ENCODE data around the gene C15orf39.

The C15orf39 gene

DNA sequence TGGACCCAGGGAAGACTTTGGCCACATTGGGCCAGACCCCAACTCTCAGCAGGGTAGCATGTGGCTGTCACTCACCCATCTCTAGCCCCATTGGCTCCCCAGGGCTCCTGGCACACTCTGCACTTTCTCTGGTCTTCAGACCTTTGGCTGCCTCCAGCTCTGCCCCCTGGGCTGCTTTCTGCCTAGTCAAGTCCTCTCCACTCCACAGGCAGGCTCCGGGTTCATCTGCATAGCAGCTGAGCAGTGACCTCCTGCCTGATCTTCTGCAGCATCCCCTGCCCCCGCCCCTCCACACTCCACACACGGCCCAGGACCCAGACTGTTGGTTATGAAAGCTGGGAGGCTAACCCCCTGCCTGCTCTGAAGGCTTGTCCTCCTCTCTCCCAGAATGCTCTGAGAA lies 8.4 kb upstream of the C15orf39 start:
- no peak overlapping the region for H3K4me3 ChIP-seq (ENCODE audit: low read depth, low read length)
- TF ChIP-seq, protein P1, sequence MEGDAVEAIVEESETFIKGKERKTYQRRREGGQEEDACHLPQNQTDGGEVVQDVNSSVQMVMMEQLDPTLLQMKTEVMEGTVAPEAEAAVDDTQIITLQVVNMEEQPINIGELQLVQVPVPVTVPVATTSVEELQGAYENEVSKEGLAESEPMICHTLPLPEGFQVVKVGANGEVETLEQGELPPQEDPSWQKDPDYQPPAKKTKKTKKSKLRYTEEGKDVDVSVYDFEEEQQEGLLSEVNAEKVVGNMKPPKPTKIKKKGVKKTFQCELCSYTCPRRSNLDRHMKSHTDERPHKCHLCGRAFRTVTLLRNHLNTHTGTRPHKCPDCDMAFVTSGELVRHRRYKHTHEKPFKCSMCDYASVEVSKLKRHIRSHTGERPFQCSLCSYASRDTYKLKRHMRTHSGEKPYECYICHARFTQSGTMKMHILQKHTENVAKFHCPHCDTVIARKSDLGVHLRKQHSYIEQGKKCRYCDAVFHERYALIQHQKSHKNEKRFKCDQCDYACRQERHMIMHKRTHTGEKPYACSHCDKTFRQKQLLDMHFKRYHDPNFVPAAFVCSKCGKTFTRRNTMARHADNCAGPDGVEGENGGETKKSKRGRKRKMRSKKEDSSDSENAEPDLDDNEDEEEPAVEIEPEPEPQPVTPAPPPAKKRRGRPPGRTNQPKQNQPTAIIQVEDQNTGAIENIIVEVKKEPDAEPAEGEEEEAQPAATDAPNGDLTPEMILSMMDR (IDR thresholded peaks at IDR 0.05; ENCODE audit: low read depth, low read length) = no peak

DNA sequence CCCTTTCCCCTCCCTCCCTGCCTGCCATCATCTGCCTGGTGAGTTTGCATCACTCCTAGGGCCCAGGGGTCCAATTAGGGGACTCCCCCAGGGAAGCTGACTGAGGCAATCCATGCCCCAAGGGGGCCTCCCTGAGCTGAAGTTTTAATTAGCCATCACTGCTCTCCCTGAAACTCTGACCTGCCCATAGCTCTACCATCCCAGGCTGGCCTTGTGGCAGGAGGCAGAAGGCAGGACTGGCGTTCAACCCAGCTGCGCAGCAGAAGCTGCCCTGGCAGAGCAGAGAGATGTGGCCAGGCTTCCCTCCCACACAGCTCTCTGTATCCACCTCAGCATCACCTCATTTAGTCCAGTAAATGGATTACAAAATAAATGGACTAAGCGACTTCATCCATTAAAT lies 7.7 kb upstream of the C15orf39 start:
- H3K4me3 ChIP-seq (ENCODE audit: low read depth, low read length) = no peak overlapping the region
- TF ChIP-seq, protein P1 (IDR thresholded peaks at IDR 0.05; ENCODE audit: low read depth, low read length) = no peak

DNA sequence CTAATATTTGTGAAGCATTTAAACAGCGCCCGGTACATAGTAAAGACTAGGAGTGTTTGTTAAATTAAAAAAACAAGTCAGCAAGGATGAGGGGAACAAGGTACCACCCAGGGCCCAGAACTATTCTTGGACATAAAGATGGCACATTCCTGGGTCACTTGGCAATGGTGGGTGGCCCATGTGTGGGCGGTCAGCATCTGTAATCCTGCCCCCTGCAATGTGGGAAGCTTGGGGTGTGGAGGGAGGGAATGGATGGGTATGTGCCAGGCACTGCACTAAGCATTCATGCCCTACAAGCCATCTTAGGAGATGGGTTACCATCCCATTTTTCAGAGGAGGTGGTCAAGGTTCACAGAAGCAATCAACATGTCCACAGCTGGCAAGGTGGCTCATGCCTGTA lies 7.3 kb upstream of the C15orf39 start:
- TF ChIP-seq, protein P1 (IDR thresholded peaks at IDR 0.05; ENCODE audit: low read depth, low read length) = no peak
- no peak overlapping the region for H3K4me3 ChIP-seq (ENCODE audit: low read depth, low read length)

- TF ChIP-seq, protein P1 (IDR thresholded peaks at IDR 0.05; ENCODE audit: low read depth, low read length) = no peak
Observed at GRCh38 chr15:75195122-75195765, 6.4 kb upstream of the C15orf39 start.

DNA sequence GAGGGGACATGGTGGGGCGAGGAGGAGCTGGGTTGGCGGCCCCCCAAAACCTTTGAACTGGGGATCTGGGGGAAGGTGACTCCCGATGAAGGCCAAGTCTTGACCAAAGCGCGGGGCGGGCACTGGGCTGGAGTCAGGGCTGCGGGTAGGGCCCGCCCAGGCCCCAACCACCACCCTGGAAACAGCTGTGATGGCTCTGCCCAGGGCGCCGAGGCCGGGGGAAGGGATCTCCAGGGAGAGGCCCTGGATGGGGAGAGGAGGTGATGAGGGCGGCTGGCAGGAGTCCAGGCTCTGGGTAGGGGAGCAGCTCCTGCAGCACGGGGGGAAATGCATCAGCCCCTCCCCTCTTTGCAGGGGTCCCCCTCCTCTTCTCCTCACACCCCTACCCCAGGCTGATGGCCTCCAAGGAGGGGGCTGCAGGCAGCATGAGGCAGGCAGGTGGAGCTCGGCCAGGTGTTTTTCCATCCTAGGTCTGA lies 5.9 kb upstream of the C15orf39 start:
- no peak overlapping the region for H3K4me3 ChIP-seq (ENCODE audit: low read depth, low read length)
- TF ChIP-seq, protein P1 (IDR thresholded peaks at IDR 0.05; ENCODE audit: low read depth, low read length) = no peak

More at GRCh38 chr15:75195122-75195765, 6.4 kb upstream of the C15orf39 start:
- no peak overlapping the region for H3K4me3 ChIP-seq (ENCODE audit: low read depth, low read length)

DNA sequence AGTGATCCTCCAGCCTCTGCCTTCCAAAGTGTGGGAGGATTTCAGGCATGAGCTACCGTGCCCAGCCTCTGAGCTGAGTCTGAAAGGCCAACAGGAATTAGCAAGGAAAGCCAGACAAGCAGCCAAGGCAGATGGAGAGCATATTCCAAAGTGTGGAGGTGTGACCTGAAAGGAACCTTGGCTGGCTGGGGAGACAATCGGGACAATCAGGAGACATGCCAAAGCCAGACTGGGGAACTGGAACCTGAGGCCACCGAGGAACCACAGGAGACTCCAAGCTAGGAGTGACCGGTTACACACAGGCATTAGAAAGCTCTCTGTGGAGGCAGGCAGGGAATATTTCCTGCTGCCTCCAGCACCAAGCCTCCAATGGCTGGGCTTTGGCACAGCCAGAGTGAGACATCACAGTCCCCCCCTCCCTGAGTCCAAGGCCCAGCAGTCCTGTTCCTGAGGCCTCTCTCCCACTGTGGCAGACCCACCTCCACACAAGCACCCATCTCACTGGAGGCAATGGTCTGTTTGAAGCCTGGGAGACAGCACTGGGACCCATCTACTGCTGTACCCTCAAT lies 4.5 kb upstream of the C15orf39 start:
- H3K4me3 ChIP-seq (ENCODE audit: low read depth, low read length) = no peak overlapping the region
- TF ChIP-seq, protein P1 (IDR thresholded peaks at IDR 0.05; ENCODE audit: low read depth, low read length) = no peak

DNA sequence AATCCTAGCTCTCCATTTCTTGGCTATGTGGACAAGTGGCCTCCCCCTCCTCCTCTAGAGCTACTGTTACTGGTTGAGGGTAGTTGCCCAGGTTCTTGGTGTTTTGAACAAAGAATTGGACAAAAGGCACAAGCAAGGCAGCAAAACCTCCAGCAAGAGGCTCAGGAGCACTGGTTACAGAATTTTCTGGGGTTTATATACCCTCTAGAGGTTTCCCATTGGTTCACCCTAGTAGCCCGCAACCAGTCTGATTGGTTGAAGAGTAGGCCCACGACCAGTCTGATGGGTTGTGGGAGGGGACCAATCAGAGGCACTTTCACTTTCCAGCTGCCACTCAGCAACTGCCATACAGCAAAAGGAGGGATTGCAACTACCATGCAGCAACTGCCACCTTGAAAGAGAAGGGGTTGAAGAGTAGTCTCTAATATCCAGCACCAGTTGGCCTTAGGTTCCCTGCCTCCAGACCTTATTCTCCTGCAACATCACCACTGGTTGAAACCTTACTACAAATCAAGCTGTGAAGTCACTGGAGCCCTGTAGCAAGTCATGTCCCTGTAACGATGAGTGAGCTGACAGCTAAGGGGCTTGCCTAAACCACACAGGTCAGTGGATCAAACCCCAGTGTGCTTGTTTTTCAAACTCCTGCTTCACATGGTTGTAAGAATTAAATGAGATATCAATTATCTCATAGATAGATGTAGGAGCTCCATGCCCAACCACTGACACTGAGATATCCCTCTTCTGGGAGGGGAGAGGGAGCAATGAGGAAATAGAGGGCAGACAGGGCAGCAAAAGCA lies 2.9 kb upstream of the C15orf39 start:
- H3K4me3 ChIP-seq (ENCODE audit: low read depth, low read length) = no peak overlapping the region
- TF ChIP-seq, protein P1 (IDR thresholded peaks at IDR 0.05; ENCODE audit: low read depth, low read length) = no peak

Data from WI38 (cell line).